ENCODE measurements around the gene EXT2.

- TF ChIP-seq EZH2phosphoT487 (IDR thresholded peaks at IDR 0.05; ENCODE audit: borderline replicate concordance): no peak
- TF ChIP-seq, protein P1, sequence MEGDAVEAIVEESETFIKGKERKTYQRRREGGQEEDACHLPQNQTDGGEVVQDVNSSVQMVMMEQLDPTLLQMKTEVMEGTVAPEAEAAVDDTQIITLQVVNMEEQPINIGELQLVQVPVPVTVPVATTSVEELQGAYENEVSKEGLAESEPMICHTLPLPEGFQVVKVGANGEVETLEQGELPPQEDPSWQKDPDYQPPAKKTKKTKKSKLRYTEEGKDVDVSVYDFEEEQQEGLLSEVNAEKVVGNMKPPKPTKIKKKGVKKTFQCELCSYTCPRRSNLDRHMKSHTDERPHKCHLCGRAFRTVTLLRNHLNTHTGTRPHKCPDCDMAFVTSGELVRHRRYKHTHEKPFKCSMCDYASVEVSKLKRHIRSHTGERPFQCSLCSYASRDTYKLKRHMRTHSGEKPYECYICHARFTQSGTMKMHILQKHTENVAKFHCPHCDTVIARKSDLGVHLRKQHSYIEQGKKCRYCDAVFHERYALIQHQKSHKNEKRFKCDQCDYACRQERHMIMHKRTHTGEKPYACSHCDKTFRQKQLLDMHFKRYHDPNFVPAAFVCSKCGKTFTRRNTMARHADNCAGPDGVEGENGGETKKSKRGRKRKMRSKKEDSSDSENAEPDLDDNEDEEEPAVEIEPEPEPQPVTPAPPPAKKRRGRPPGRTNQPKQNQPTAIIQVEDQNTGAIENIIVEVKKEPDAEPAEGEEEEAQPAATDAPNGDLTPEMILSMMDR (conservative IDR thresholded peaks at IDR 0.05; ENCODE audit: low read length): no peak
Measured at GRCh38 chr11:44280257-44280656, 184.8 kb downstream of the EXT2 start.

Measured in Loucy (cell line).